ENCODE data around the gene FBXO17.

FBXO17 gene

DNA sequence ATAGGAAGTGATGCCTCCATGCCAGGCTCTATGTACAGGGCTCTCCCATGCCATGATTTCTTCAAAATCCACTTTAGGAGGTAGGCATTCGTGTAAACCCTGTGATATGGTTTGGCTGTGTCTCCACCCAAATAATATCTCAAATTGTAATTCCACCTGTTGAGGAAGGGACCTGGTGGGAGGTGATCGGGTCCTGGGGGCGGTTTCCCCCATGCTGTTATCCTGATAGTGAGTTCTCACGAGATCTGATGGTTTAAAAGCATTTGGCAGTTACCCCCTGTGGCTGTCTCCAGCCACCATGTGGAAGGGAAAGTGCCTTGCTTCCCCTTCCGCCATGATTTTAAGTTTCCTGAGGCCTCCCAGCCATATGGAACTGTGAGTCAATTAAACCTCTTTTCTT is 53.1 kb downstream of the FBXO17 start:
- WGBS (ENCODE audit: insufficient coverage), result 96% methylated on average over 5 of the region's 5 CpGs
- ChIA-PET CTCF (no interaction called here), POLR2A (interaction anchor here (0.7 kb wide), 1 partner anchor 15 kb away, joined by 5 read pairs; no protein-coding TSS in a partner anchor)
- Histone ChIP-seq H3K4me1 (ENCODE audit: control extremely low read depth in 1 of 4, control insufficient read depth in 4 of 4, insufficient read depth in 4 of 4, low read length in 3 of 4) (no peaks in the 10 kb centered on the region), H3K36me3 (ENCODE audit: control insufficient read depth in 4 of 4, insufficient read depth in 4 of 4, low read length in 3 of 4) (peaks cover 4 to 41% (median 27%) of the 10 kb centered on the region in 4 experiments), H3K27me3 (replicated peaks in 2 of 5; ENCODE audit: control insufficient read depth in 4 of 5, insufficient read depth in 5 of 5, low read length in 4 of 5) (no peaks in the 10 kb centered on the region), H3K4me3 (ENCODE audit: control insufficient read depth in 1 of 7, extremely low read depth in 1 of 7, insufficient read depth in 4 of 7, low read depth in 2 of 7, low read length in 6 of 7) (no peak overlapping the region), H3K9me3 (ENCODE audit: control extremely low read depth in 1 of 5, control insufficient read depth in 4 of 5, insufficient read depth in 2 of 5, low read depth in 1 of 5, low read length in 4 of 5) (peaks cover 0 to 2% (median 0%) of the 10 kb centered on the region in 5 experiments), H3K27ac (ENCODE audit: insufficient read depth in 1 of 2, low read depth in 1 of 2, low read length in 2 of 2, poor library complexity in 1 of 2, severe bottlenecking in 2 of 2) (no peak overlapping the region)
- no peak for DNase-seq

- H3K27me3 ChIP-seq (replicated peaks in 2 of 5; ENCODE audit: control insufficient read depth in 4 of 5, insufficient read depth in 5 of 5, low read length in 4 of 5), result no peaks in the 10 kb centered on the region
- no peaks in the 10 kb centered on the region for H3K4me1 ChIP-seq (ENCODE audit: control extremely low read depth in 1 of 4, control insufficient read depth in 4 of 4, insufficient read depth in 4 of 4, low read length in 3 of 4)
- no peak for DNase-seq
- POLR2A ChIA-PET, result no interaction called here
- no peak overlapping the region for H3K4me3 ChIP-seq (ENCODE audit: control insufficient read depth in 1 of 7, extremely low read depth in 1 of 7, insufficient read depth in 4 of 7, low read depth in 2 of 7, low read length in 6 of 7)
- WGBS (ENCODE audit: insufficient coverage), result 96% methylated on average over 19 of the region's 20 CpGs
- CTCF ChIA-PET, result no interaction called here
- no peak overlapping the region for H3K27ac ChIP-seq (ENCODE audit: insufficient read depth in 1 of 2, low read depth in 1 of 2, low read length in 2 of 2, poor library complexity in 1 of 2, severe bottlenecking in 2 of 2)
- H3K36me3 ChIP-seq (ENCODE audit: control insufficient read depth in 4 of 4, insufficient read depth in 4 of 4, low read length in 3 of 4), result peaks cover 4 to 41% (median 27%) of the 10 kb centered on the region in 4 experiments
- peaks cover 0 to 2% (median 0%) of the 10 kb centered on the region in 5 experiments for H3K9me3 ChIP-seq (ENCODE audit: control extremely low read depth in 1 of 5, control insufficient read depth in 4 of 5, insufficient read depth in 2 of 5, low read depth in 1 of 5, low read length in 4 of 5)
These were observed 53.9 kb downstream of the FBXO17 start for GRCh38 chr19:38921420-38922274.

DNA sequence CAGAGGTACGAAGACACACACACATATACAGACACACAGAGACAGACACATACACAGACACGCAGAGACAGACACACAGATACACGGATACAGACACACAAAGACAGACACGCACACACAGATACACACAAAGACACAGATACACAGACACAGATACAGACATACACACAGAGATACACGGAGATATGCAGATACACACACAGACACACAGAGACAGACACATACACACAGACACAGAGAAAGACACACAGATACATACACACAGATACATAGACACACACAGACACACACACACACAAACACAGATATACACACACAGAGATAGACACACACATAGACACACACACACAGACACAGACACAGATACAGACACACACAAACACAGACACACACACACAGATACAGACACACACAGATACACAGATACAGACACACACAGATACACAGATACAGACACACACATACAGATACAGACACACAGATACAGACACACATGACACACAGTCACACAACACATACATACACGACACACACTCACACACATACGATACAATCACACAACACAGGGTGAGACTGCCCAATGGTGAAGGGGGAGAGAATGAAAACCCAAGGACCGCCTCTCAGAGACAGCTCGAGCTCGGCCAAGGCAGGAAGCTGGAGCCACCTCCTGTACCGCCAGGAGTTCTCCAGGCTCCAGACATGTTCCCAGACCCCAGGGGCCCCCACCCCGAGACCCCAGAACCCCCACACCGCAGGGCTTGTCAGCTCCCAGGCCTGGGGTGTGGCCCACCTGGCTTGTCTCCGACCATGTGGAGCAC is 54.7 kb downstream of the FBXO17 start:
- Histone ChIP-seq H3K27me3 (replicated peaks in 2 of 5; ENCODE audit: control insufficient read depth in 4 of 5, insufficient read depth in 5 of 5, low read length in 4 of 5) (no peaks in the 10 kb centered on the region), H3K36me3 (ENCODE audit: control insufficient read depth in 4 of 4, insufficient read depth in 4 of 4, low read length in 3 of 4) (peaks cover 4 to 38% (median 28%) of the 10 kb centered on the region in 4 experiments), H3K9me3 (ENCODE audit: control extremely low read depth in 1 of 5, control insufficient read depth in 4 of 5, insufficient read depth in 2 of 5, low read depth in 1 of 5, low read length in 4 of 5) (peaks cover 0 to 2% (median 0%) of the 10 kb centered on the region in 5 experiments), H3K4me3 (ENCODE audit: control insufficient read depth in 1 of 7, extremely low read depth in 1 of 7, insufficient read depth in 4 of 7, low read depth in 2 of 7, low read length in 6 of 7) (no peak overlapping the region), H3K27ac (ENCODE audit: insufficient read depth in 1 of 2, low read depth in 1 of 2, low read length in 2 of 2, poor library complexity in 1 of 2, severe bottlenecking in 2 of 2) (no peak overlapping the region), H3K4me1 (ENCODE audit: control extremely low read depth in 1 of 4, control insufficient read depth in 4 of 4, insufficient read depth in 4 of 4, low read length in 3 of 4) (no peaks in the 10 kb centered on the region)
- no peak for DNase-seq
- ChIA-PET CTCF (no interaction called here), POLR2A (no interaction called here)
- WGBS (ENCODE audit: insufficient coverage), result 92% methylated on average over 7 of the region's 14 CpGs

GRCh38 chr19:38919837-38920601 is 55.5 kb downstream of the FBXO17 start:
- peaks cover 0 to 2% (median 0%) of the 10 kb centered on the region in 5 experiments for H3K9me3 ChIP-seq (ENCODE audit: control extremely low read depth in 1 of 5, control insufficient read depth in 4 of 5, insufficient read depth in 2 of 5, low read depth in 1 of 5, low read length in 4 of 5)
- H3K27me3 ChIP-seq (replicated peaks in 2 of 5; ENCODE audit: control insufficient read depth in 4 of 5, insufficient read depth in 5 of 5, low read length in 4 of 5), result no peaks in the 10 kb centered on the region
- ChIA-PET CTCF (no interaction called here), POLR2A (interaction anchor here (0.5 kb wide), 1 partner anchor 12 kb away, joined by 6 read pairs; no protein-coding TSS in a partner anchor)
- 91% methylated on average over 19 of the region's 21 CpGs for WGBS (ENCODE audit: insufficient coverage)
- H3K4me3 ChIP-seq (ENCODE audit: control insufficient read depth in 1 of 7, extremely low read depth in 1 of 7, insufficient read depth in 4 of 7, low read depth in 2 of 7, low read length in 6 of 7), result no peak overlapping the region
- peaks cover 0 to 35% (median 25%) of the 10 kb centered on the region in 4 experiments for H3K36me3 ChIP-seq (ENCODE audit: control insufficient read depth in 4 of 4, insufficient read depth in 4 of 4, low read length in 3 of 4)
- no peaks in the 10 kb centered on the region for H3K4me1 ChIP-seq (ENCODE audit: control extremely low read depth in 1 of 4, control insufficient read depth in 4 of 4, insufficient read depth in 4 of 4, low read length in 3 of 4)
- DNase-seq, result no peak
- peak overlapping the region in 1 of 2 experiments; percentile 14 for H3K27ac ChIP-seq (ENCODE audit: insufficient read depth in 1 of 2, low read depth in 1 of 2, low read length in 2 of 2, poor library complexity in 1 of 2, severe bottlenecking in 2 of 2)

GRCh38 chr19:38918526-38918925 is 57.0 kb downstream of the FBXO17 start:
- no peak for DNase-seq
- 97% methylated on average over 4 of the region's 10 CpGs for WGBS (ENCODE audit: insufficient coverage)
- peaks cover 0 to 2% (median 0%) of the 10 kb centered on the region in 5 experiments for H3K9me3 ChIP-seq (ENCODE audit: control extremely low read depth in 1 of 5, control insufficient read depth in 4 of 5, insufficient read depth in 2 of 5, low read depth in 1 of 5, low read length in 4 of 5)
- ChIA-PET POLR2A (no interaction called here), CTCF (interaction anchor here (1.0 kb wide), 1 partner anchor 12 kb away, joined by 4 read pairs; the partner anchor contains the start of genes MRPS12 and SARS2)
- H3K4me1 ChIP-seq (ENCODE audit: control extremely low read depth in 1 of 4, control insufficient read depth in 4 of 4, insufficient read depth in 4 of 4, low read length in 3 of 4), result no peaks in the 10 kb centered on the region
- H3K36me3 ChIP-seq (ENCODE audit: control insufficient read depth in 4 of 4, insufficient read depth in 4 of 4, low read length in 3 of 4), result peaks cover 0 to 28% (median 16%) of the 10 kb centered on the region in 4 experiments
- no peak overlapping the region for H3K4me3 ChIP-seq (ENCODE audit: control insufficient read depth in 1 of 7, extremely low read depth in 1 of 7, insufficient read depth in 4 of 7, low read depth in 2 of 7, low read length in 6 of 7)
- no peak overlapping the region for H3K27ac ChIP-seq (ENCODE audit: insufficient read depth in 1 of 2, low read depth in 1 of 2, low read length in 2 of 2, poor library complexity in 1 of 2, severe bottlenecking in 2 of 2)
- H3K27me3 ChIP-seq (replicated peaks in 2 of 5; ENCODE audit: control insufficient read depth in 4 of 5, insufficient read depth in 5 of 5, low read length in 4 of 5), result no peaks in the 10 kb centered on the region

DNA sequence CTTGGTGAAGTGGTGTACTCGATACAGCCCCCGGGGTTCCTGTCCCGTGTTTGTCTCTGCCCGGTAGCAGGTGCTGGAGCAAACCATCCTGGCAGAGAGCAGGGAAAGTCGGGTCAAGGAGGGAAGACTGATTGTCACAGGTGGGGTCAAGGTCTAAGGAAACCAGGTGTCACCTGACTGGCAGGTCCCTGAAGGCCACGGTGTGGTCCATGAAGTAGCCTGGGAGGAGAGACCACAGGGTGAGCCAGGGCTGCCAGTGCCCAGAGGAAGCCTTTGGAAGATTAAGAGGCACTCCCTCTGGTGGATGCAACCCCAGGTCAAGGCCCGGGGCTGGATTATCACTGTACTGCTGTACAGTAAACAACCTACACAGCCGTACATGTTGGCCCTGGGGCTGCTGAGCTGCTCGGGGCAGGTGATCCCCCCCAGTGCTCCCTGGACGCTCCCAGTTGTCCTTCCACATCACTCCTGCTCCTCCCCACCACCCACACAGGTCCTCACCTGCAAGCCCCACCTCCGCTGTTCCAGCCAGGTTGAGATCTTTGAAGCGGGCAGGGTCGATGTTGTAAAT is 57.5 kb downstream of the FBXO17 start:
- CTCF ChIA-PET, result interaction anchor here (1.0 kb wide), 2 partner anchors 8 to 13 kb away, joined by 3 to 4 read pairs; partner anchors contain the start of genes MRPS12 and SARS2
- no peak overlapping the region for H3K27ac ChIP-seq (ENCODE audit: insufficient read depth in 1 of 2, low read depth in 1 of 2, low read length in 2 of 2, poor library complexity in 1 of 2, severe bottlenecking in 2 of 2)
- 96% methylated on average over 9 of the region's 13 CpGs for WGBS (ENCODE audit: insufficient coverage)

More for the DNA sequence above, 57.5 kb downstream of the FBXO17 start:
- POLR2A ChIA-PET, result no interaction called here
- Histone ChIP-seq H3K4me1 (ENCODE audit: control extremely low read depth in 1 of 4, control insufficient read depth in 4 of 4, insufficient read depth in 4 of 4, low read length in 3 of 4) (peaks cover 0 to under 1% (median 0%) of the 10 kb centered on the region in 4 experiments), H3K9me3 (ENCODE audit: control extremely low read depth in 1 of 5, control insufficient read depth in 4 of 5, insufficient read depth in 2 of 5, low read depth in 1 of 5, low read length in 4 of 5) (peaks cover 0 to 2% (median 0%) of the 10 kb centered on the region in 5 experiments), H3K36me3 (ENCODE audit: control insufficient read depth in 4 of 4, insufficient read depth in 4 of 4, low read length in 3 of 4) (peaks cover 0 to 28% (median 16%) of the 10 kb centered on the region in 4 experiments), H3K4me3 (ENCODE audit: control insufficient read depth in 1 of 7, extremely low read depth in 1 of 7, insufficient read depth in 4 of 7, low read depth in 2 of 7, low read length in 6 of 7) (no peak overlapping the region), H3K27me3 (replicated peaks in 2 of 5; ENCODE audit: control insufficient read depth in 4 of 5, insufficient read depth in 5 of 5, low read length in 4 of 5) (no peaks in the 10 kb centered on the region)
- no peak for DNase-seq
